ENCODE results near the gene HJURP.

DNA sequence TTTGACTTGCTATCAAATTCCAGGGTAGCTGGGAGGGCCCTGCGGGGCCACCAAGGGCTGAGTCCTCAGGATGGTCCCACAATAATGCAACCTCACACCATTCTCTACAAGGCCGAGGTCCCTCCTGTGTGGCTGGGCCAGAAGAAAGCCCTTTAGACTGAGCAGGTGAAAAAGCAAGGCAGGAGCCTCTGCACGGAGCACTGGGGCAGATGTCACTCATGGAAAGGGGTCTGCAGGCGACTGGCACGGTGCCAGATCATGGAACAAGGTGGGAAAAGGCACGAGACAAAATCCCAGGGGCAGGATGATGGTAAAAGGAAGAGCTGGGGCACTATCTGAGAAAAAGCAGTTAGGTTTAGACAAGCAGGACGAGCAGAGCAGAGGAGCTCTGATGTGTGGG is 16.1 kb downstream of the HJURP start:
- TF ChIP-seq GATA2 (IDR thresholded peaks at IDR 0.05; ENCODE audit: low read depth, low read length) (no peak), GATA3 (IDR thresholded peaks at IDR 0.05; ENCODE audit: low read depth, low read length) (no peak)

Data from SH-SY5Y (cell line).